ENCODE measurements around the gene CPPED1. TPM values are rescaled to one million over a fixed set of nuclear protein-coding genes. Genes with fewer than 3 reads are reported as not detected.

CPPED1 gene
- total and polyA plus RNA-seq, 7 donors: 2.7 to 6.1 (median 3.5) TPM

DNA sequence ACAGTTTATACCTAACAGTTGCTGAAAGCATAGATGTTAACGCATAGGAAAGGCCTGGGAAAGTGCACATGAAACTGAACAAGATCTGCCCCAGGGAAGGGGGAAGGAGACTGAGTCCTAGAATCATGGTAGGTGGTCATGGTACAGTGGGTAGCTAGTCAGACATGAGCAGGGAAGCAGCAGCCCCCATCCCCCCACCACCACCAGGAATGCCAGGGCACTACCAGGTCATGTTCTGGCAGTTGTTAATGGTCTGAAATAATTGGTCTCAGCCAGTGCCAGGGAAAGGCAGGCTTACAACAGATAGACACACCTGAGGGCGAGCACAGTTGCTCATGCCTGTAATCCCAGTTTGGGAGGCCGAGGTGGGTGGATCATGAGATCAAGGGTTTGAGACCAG lies 185.2 kb downstream of the CPPED1 start:
- ATAC-seq (no peak), DNase-seq (no peak)
- no peaks in the 10 kb centered on the region for H3K36me3 ChIP-seq (ENCODE audit: insufficient read depth in 1 of 2, low read depth in 1 of 2)
- H3K27me3 ChIP-seq (ENCODE audit: insufficient read depth in 3 of 3, low read length in 2 of 3): no peaks in the 10 kb centered on the region
- no peak overlapping the region for H3K27ac ChIP-seq
- WGBS, 3 donors: 71 to 83% (median 77%) methylated on average over 3 of the region's 3 CpGs
- H3K4me1 ChIP-seq: no peaks in the 10 kb centered on the region
- intact Hi-C loops (cut with DNase I): no loop called here
- no peak overlapping the region for H3K4me3 ChIP-seq
- no peaks in the 10 kb centered on the region for H3K9me3 ChIP-seq
- TF ChIP-seq, protein P1, sequence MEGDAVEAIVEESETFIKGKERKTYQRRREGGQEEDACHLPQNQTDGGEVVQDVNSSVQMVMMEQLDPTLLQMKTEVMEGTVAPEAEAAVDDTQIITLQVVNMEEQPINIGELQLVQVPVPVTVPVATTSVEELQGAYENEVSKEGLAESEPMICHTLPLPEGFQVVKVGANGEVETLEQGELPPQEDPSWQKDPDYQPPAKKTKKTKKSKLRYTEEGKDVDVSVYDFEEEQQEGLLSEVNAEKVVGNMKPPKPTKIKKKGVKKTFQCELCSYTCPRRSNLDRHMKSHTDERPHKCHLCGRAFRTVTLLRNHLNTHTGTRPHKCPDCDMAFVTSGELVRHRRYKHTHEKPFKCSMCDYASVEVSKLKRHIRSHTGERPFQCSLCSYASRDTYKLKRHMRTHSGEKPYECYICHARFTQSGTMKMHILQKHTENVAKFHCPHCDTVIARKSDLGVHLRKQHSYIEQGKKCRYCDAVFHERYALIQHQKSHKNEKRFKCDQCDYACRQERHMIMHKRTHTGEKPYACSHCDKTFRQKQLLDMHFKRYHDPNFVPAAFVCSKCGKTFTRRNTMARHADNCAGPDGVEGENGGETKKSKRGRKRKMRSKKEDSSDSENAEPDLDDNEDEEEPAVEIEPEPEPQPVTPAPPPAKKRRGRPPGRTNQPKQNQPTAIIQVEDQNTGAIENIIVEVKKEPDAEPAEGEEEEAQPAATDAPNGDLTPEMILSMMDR (IDR thresholded peaks at IDR 0.05): no peak

DNA sequence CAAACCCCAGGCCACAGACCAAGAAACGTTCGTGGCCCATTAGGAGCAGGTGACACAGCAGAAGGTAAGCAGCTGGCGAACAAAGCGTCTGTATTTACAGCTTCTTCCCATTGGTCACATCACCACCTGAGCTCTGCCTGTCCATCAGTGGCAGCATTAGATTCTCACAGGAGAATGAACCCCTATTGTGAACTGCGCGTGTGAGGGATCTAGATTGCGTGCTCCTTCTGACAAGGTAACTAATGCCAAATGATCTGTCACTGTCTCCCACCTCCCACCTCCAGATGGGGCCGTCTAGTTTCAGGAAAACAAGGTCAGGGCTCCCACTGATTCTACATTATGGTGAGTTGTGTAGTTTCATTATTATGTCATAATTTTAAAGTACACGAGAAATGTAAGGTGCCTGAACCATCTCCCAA lies 186.3 kb downstream of the CPPED1 start:
- Histone ChIP-seq H3K27ac (no peak overlapping the region), H3K27me3 (ENCODE audit: insufficient read depth in 3 of 3, low read length in 2 of 3) (no peaks in the 10 kb centered on the region), H3K36me3 (ENCODE audit: insufficient read depth in 1 of 2, low read depth in 1 of 2) (no peaks in the 10 kb centered on the region), H3K9me3 (no peaks in the 10 kb centered on the region), H3K4me1 (no peaks in the 10 kb centered on the region), H3K4me3 (no peak overlapping the region)
- DNase-seq: no peak
- 44 to 61% (median 55%) methylated on average over 9 of the region's 9 CpGs for WGBS, 3 donors
- no peak for ATAC-seq
- TF ChIP-seq, protein P1 (IDR thresholded peaks at IDR 0.05): no peak
- intact Hi-C loops (cut with DNase I): no loop called here

DNA sequence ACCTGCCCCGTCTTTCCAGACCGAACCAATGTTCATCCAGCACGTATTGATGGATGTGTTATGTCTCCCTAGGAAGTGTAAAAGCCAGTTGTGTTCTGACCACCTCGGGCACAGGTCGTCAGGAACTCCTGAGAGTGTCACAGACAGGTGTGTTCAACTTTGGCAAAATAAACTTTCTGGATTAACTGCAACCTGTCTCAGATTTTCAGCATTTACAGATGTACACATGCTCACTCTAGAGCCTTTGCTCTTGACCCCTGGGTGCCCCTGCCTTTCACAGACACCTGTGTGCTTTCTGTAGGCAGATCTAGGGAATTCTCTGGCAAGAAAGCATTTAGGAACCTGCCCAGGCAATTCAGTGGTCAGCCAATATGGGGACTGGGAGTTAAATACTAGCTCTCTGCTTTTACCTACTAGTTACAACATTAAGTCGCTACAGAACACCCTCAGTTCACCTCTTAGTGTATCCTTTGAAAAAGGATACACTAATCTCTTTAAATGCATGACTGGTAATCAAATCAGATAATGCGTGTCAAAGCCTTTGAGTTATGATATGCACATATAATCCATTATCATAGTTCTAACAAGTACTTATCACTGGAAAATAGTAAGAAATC lies 188.9 kb downstream of the CPPED1 start:
- no peak for ATAC-seq
- no peak overlapping the region for H3K4me3 ChIP-seq
- 52 to 59% (median 55%) methylated on average over 7 of the region's 7 CpGs for WGBS, 3 donors
- H3K27me3 ChIP-seq (ENCODE audit: insufficient read depth in 3 of 3, low read length in 2 of 3): no peaks in the 10 kb centered on the region
- no peaks in the 10 kb centered on the region for H3K36me3 ChIP-seq (ENCODE audit: insufficient read depth in 1 of 2, low read depth in 1 of 2)
- no peak overlapping the region for H3K27ac ChIP-seq
- no peaks in the 10 kb centered on the region for H3K9me3 ChIP-seq
- no peaks in the 10 kb centered on the region for H3K4me1 ChIP-seq
- TF ChIP-seq, protein P1 (IDR thresholded peaks at IDR 0.05): no peak
- intact Hi-C loops (cut with DNase I): no loop called here
- no peak for DNase-seq

DNA sequence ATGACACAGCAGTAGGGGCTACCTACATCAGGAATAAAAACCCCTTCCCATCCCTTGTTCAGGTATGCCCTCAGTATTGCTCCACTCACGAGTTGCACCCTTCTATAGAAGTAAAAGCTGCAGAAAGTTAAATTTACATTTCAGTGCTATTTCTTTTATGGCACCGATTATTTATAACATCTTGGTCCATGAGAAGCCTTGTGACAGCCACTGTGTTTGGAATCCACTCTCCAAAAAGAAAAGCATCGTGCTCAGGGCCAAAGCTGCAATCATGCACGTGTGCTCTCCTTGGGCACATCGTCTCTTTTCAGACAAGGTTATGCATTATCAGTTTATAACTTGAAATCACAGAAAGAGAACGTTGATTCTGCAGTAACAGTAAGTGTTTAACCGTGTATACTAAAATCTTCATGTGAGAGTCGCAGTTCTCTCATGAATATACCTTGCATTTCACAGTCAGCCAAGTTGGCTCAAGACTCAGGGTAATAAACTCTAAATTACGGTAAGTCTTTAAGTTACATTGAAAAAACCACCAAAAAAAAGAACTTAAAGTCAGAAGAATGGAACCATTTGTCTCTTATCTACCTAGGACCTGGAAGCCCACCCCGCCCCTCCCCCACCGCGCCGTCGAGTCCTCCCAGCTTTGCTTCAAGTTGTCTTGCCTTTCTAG lies 189.6 kb downstream of the CPPED1 start:
- DNase-seq (no peak), ATAC-seq (no peak)
- H3K4me1 ChIP-seq: no peaks in the 10 kb centered on the region
- WGBS, 3 donors: 82 to 84% (median 83%) methylated on average over 14 of the region's 14 CpGs
- no peak overlapping the region for H3K4me3 ChIP-seq
- intact Hi-C loops (cut with DNase I): no loop called here
- H3K36me3 ChIP-seq (ENCODE audit: insufficient read depth in 1 of 2, low read depth in 1 of 2): no peaks in the 10 kb centered on the region
- H3K27me3 ChIP-seq (ENCODE audit: insufficient read depth in 3 of 3, low read length in 2 of 3): no peaks in the 10 kb centered on the region
- H3K27ac ChIP-seq: no peak overlapping the region
- no peaks in the 10 kb centered on the region for H3K9me3 ChIP-seq
- TF ChIP-seq, protein P1 (IDR thresholded peaks at IDR 0.05): no peak

Measured in psoas muscle (tissue), 8 donors.